Rectal smooth muscle tissue (tissue), 1 donor: ENCODE measurements around the gene ATCAY.
"Not testable (repeated sequence)": the region's sequence is repeated elsewhere in the genome, so short reads cannot be mapped to it uniquely, and the experiment has no call there.

ENCODE experiments used
- H3K27ac ChIP-seq: one replicate; pipeline ENCODE4 v1.7.0; 2013; ENCODE audit warnings: low read depth, low read length, inconsistent platforms
- H3K27me3 ChIP-seq: one replicate; pipeline ENCODE4 v1.7.0; 2013; ENCODE audit warnings: low read length; ENCODE audit not compliant: control insufficient read depth, insufficient read depth
- H3K36me3 ChIP-seq: one replicate; pipeline ENCODE4 v1.7.0; 2013; ENCODE audit warnings: low read length; ENCODE audit not compliant: control insufficient read depth, insufficient read depth
- H3K4me1 ChIP-seq: one replicate; pipeline ENCODE4 v1.7.0; 2013; ENCODE audit warnings: low read length; ENCODE audit not compliant: control insufficient read depth, insufficient read depth
- H3K4me3 ChIP-seq: one replicate; pipeline ENCODE4 v1.7.0; 2013; ENCODE audit warnings: low read length
- H3K9ac ChIP-seq: one replicate; pipeline ENCODE4 v1.7.0; 2013; ENCODE audit warnings: low read length

Gene ATCAY

GRCh38 chr19:3964256-3965194 lies 84.0 kb downstream of the ATCAY start:
- no peaks in the 10 kb centered on the region for H3K27me3 ChIP-seq
- H3K9ac ChIP-seq: no peak overlapping the region
- H3K4me1 ChIP-seq: peaks cover 30% of the 10 kb centered on the region
- no peak overlapping the region for H3K4me3 ChIP-seq
- peak overlapping the region; percentile 19 for H3K27ac ChIP-seq
- H3K36me3 ChIP-seq: peaks cover 33% of the 10 kb centered on the region

GRCh38 chr19:3966051-3967017 lies 85.8 kb downstream of the ATCAY start:
- Histone ChIP-seq H3K36me3 (peaks cover 23% of the 10 kb centered on the region), H3K4me3 (peak overlapping the region; percentile 40), H3K27me3 (no peaks in the 10 kb centered on the region), H3K27ac (peak overlapping the region; percentile 99), H3K4me1 (peaks cover 36% of the 10 kb centered on the region), H3K9ac (no peak overlapping the region)

- H3K27me3 ChIP-seq, H3K4me3 ChIP-seq, H3K9ac ChIP-seq: not testable (repeated sequence)
- H3K27ac ChIP-seq: peak overlapping the region; percentile 99
- H3K4me1 ChIP-seq: peaks cover 36% of the 10 kb centered on the region
- H3K36me3 ChIP-seq: peaks cover 15% of the 10 kb centered on the region
Observed at GRCh38 chr19:3967983-3968382, 87.5 kb downstream of the ATCAY start.

- Histone ChIP-seq H3K9ac (peak overlapping the region; percentile 17), H3K27ac (peak overlapping the region; percentile 99), H3K27me3 (no peaks in the 10 kb centered on the region), H3K36me3 (peaks cover 8% of the 10 kb centered on the region), H3K4me1 (peaks cover 36% of the 10 kb centered on the region), H3K4me3 (peak overlapping the region; percentile 94)
Observed at GRCh38 chr19:3968556-3969434, 88.3 kb downstream of the ATCAY start.

- peaks cover 1% of the 10 kb centered on the region for H3K36me3 ChIP-seq
- peaks cover 36% of the 10 kb centered on the region for H3K4me1 ChIP-seq
- peak overlapping the region; percentile 94 for H3K4me3 ChIP-seq
- peak overlapping the region; percentile 99 for H3K27ac ChIP-seq
- H3K9ac ChIP-seq: peak overlapping the region; percentile 94
- no peaks in the 10 kb centered on the region for H3K27me3 ChIP-seq
Observed at GRCh38 chr19:3969435-3970312, 89.2 kb downstream of the ATCAY start.

GRCh38 chr19:3970313-3970807 lies 89.9 kb downstream of the ATCAY start:
- H3K36me3 ChIP-seq: no peaks in the 10 kb centered on the region
- peak overlapping the region; percentile 94 for H3K4me3 ChIP-seq
- H3K9ac ChIP-seq: peak overlapping the region; percentile 94
- peak overlapping the region; percentile 99 for H3K27ac ChIP-seq
- peaks cover 36% of the 10 kb centered on the region for H3K4me1 ChIP-seq
- H3K27me3 ChIP-seq: no peaks in the 10 kb centered on the region

GRCh38 chr19:3970808-3971598 lies 90.5 kb downstream of the ATCAY start, which contains the start of gene DAPK3:
DAPK3 (minus strand) TSS chr19:3971099; CDS start chr19:3969735, 1,364 bp downstream.
- Histone ChIP-seq H3K4me3 (peak within 1 kb of the TSS; percentile 94), H3K36me3 (peaks cover 5% of the 10 kb centered on the region), H3K27ac (peak within 1 kb of the TSS; percentile 99), H3K9ac (peak within 1 kb of the TSS; percentile 94), H3K4me1 (peaks cover 32% of the 10 kb centered on the region), H3K27me3 (no peaks in the 10 kb centered on the region)

- H3K36me3 ChIP-seq: peaks cover 41% of the 10 kb centered on the region
- no peaks in the 10 kb centered on the region for H3K27me3 ChIP-seq
- no peaks in the 10 kb centered on the region for H3K4me1 ChIP-seq
- no peak overlapping the region for H3K4me3 ChIP-seq
- no peak overlapping the region for H3K9ac ChIP-seq
- H3K27ac ChIP-seq: no peak overlapping the region
Observed at GRCh38 chr19:3975144-3975543, 94.7 kb downstream of the ATCAY start.

- H3K27ac ChIP-seq: no peak overlapping the region
- H3K36me3 ChIP-seq: peaks cover 46% of the 10 kb centered on the region
- H3K27me3 ChIP-seq: no peaks in the 10 kb centered on the region
- H3K4me3 ChIP-seq: no peak overlapping the region
- H3K4me1 ChIP-seq: no peaks in the 10 kb centered on the region
- H3K9ac ChIP-seq: no peak overlapping the region
Observed at GRCh38 chr19:3975637-3976087, 95.2 kb downstream of the ATCAY start.

GRCh38 chr19:3976495-3977241 lies 96.2 kb downstream of the ATCAY start:
- no peak overlapping the region for H3K9ac ChIP-seq
- no peak overlapping the region for H3K27ac ChIP-seq
- H3K27me3 ChIP-seq: no peaks in the 10 kb centered on the region
- peaks cover 56% of the 10 kb centered on the region for H3K36me3 ChIP-seq
- H3K4me3 ChIP-seq: no peak overlapping the region
- H3K4me1 ChIP-seq: no peaks in the 10 kb centered on the region
